Endometrium (tissue), 2 donors: ENCODE data around the gene EIF1AD.
"Not testable (repeated sequence)": the region's sequence is repeated elsewhere in the genome, so short reads cannot be mapped to it uniquely, and the experiment has no call there.

Experiments
- FAIRE-seq: peaks from 2 replicates; lab custom pipeline; 2012; peaks lifted over from hg19 to GRCh38; lab: Jason Lieb, UNC
- donor health status: control.
- donor health status: control.

EIF1AD gene

DNA sequence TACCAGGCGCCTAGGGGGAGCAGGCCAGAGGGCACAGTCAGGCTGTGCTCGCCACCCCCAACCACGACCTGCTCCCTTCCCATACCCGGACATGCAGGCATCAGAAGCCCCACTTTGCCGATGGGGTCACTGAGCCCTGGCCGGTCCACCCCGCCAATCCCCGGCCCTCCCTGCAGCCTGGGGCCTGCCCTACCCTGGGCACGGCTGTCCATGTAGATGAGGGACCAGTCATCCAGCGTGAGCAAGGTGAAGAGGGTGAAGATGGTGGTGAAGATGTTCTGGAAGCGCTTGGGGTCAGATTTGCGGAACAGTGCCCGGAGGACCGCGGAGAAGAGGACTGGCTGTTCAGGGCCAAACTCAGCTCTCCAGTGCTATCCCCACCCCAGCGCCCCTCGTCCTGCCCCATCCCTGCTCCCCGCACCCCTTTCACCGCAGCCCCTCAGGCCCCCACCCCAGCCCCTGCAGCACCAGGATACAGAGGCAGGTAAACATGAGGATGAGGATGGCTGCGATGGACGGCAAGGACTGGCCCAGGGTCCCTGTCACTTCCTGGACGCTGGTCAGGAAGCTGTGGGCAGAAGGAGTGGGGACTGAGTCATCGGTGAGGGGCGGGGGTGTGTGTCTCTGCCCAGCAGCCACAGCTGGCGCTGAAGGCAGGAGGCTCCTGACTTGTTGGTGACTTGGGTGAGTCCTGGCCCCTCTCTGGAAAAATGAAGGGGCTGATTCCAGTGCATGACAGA is 18.8 kb upstream of the EIF1AD start:
- FAIRE-seq, result no peak

DNA sequence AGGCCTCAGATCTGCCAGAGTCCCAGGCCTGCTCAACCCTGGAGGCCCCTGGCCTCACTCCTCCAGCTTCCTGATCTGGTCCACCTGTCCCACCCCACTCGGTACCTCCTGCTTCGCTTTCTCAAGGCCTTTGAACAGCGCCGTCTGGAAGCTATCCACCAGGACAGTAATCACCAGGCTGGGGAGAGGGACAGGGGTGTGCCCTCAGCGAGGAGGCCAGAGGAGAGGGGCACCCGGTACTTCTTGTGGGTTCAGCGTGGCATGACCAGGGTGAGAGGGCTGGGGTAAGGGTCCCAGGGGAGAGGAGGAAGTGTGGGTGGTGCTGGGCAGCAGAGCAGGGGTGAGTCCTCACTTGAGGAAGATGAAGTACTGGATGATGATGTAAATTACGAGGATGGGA is 18.3 kb upstream of the EIF1AD start:
- FAIRE-seq, result no peak

DNA sequence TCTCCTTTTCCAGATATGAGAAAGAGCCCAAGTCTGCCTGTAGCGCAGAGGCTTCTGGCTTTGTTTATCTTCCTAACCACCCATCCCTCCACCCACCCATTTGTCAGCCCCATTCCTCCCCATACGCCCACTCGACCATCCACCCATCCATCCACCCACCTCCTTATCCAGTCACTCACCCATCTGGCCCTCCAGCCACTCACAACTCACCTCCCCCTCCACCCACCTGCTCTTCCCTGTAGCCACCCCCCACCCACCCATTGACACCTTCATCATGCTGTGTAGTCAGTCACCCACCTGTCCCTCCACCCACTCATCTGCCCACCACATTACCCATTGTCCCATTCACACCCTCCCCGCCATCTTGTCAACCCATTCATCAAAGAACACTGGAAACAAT is 15.4 kb upstream of the EIF1AD start:
- no peak for FAIRE-seq

DNA sequence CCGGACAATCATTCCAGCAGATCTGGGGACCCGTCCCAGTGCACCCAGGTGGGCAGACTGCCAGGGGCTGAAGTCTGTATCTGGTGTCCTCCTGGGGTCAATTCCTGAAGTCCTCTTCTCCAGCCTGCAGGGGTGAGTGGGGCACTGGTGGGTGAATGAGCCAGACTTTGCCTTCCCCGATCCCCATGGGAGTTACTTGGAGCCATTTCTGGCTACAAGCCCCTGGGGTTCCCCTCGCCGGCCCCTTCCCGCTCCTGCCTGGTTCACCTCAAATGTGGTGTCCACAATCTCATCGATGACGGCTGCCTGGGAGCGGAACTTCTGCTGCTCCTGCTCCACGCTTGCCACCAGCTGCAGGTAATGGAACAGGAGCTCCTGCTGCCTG is 14.8 kb upstream of the EIF1AD start:
- no peak for FAIRE-seq

DNA sequence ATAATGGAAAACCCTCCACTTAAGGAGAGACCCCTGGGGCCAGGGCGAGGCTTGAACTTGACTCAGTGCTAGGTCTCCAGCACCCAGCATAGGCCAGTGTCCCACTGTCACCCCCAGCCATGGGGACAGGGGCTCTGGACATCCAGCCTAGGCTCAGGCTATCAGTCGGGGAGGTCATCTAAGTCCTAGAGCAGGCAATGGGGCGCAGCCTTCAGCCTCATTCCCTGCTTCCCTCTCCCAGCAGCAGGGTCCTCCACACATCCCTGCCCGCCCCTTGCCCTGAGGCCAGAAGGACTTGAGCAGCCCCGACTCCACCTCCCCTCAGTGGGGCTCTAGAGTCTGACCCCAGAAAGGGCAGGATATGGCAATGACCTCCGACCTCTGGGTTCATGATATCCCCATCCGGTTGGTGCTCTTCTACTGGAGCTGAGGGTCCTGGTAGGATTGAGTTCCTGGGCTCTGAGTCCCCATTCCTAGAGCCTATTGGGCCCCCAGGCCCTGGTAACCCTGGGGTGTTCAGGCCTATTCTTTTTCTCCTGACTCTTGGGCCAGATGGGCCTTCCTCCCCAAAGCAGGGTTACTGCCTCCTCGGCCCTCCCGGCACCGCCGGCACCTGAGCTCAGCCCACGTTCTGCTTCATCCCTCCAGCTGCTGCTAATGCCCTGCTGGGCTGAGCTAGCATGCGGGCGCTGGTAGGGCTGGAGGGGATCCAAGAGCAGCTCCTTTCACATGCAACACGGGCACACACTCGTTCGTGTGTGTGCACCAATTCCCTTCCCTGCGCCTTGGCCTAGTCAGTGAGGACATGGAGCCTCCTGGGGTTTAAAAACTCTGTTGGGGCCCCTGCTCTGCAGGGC is 14.2 kb upstream of the EIF1AD start:
- FAIRE-seq, result no peak

DNA sequence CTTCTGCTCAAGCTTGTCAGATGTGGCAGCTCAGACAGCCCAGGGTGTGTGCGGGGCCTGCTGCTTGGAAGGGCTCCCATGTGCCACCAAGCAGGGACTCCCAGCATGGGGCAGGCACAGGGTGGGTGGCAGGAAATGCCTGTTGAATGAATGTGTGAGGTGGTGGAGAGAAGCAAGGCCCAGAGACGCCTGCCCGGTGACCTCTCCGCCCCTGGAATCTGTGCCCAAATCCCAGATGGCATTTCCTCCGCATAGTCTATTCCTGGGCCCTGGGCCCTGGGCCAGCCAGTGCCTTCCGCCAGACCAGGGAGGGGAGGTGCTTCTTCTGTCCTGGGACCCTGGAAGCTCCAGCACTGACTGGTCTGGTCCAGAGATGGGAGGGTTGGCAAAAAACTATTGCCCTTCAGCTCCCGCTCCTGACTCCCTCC is 13.5 kb upstream of the EIF1AD start:
- FAIRE-seq, result no peak

DNA sequence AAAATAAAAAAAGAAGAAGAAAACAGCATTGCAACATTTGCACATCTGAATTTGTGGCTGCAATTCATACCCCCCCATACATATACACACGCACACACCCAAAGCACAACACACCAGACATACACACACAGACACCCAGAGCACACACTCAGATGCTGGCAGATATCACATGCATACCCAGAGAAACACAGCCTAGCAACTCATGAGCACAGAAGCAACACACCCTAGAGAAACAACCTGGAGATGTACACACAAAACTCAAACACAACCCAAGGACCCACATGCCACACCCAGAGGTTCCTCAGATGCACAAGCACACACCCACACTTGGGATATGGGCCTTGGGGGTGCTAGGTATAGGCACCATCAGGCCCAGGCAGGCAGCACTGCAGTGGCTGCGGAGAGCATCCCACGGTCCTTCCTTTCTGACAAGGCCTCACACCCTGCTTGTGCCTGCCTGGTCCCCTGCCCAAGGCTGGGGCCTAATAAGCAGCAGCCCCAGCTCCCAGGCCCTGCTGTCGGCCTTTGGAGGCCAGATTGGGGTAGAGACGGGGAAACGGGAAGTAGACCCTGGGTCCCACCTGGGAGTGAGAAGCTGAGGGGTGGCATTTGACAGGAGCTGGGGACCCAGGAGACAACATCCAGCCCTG is 13.0 kb upstream of the EIF1AD start:
- no peak for FAIRE-seq

DNA sequence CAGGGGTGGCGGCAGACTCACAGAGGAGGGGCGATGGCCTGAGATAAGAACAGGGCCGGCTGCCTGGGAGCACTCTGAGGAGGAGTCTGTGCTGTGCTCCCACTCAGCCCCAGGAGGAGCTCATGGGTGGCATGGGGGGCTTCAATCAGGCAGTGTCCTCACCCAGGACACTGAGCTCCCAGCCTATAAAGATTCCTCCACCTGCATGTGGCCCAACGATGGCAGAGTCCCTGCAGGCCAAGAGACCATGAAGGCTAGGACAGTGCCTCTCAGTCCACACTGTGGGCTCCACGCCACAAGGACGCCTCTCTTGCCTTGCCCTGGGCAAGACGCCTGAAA is 11.8 kb upstream of the EIF1AD start:
- FAIRE-seq, result no peak

DNA sequence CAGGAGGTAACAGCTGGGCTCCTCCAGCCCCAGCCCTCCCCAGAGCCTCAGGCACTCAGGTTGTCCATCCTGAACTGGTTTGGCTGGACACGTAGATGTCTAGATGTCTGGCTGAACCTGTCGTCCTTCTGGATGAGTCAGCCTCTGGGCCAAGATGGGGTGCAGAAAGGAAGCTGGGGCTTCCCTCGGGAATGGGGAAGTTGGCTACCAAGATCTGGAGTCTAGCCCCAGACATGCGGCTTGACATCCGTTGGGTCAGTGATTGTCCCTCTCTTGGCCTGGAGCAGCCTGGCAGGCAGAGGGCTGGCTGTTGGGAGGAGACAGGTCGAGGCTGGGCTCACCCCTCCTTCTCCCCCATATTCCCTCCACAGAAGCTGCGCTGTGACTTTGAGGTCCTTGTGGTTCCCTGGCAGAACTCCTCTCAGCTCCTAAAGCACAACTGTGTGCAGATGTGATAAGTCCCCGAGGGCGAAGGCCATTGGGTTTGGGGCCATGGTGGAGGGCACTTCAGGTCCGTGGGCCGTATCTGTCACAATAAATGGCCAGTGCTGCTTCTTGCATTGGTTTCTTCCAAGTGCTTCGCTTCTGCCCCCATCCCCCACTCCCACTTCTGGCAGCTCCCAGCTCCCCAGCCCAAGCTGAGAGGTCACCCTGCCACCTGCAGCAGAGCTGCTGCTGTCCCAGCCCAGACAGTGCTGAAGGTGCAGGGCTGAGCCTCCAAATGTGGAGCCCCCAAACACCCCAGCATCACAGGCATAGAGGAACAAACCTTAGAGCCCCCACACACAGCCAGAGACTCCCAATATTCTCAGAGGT is 11.2 kb upstream of the EIF1AD start:
- no peak for FAIRE-seq

DNA sequence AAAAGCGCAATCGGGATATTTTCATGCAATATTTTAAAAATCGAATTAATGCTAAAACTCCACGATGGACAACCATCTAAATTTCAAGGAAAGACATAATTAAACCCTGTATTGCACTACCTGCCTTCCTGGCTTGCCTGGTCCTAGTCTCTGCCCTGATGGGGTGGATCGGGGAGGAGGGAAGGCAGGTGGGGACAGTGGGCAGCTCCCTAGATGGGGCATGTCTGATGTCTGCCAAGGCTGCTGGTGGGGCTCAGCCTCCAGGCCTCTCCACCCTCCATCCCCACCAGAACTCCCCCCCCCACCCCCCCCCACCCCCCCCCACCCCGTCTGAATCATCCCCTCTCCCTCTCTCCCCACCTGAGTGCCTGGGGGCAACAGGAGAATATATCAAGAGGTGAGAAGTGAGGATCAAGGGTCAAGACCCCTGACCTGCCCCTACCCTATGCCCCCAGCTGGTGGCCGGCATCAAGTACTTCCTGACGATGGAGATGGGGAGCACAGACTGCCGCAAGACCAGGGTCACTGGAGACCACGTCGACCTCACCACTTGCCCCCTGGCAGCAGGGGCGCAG is 10.5 kb upstream of the EIF1AD start:
- no peak for FAIRE-seq

DNA sequence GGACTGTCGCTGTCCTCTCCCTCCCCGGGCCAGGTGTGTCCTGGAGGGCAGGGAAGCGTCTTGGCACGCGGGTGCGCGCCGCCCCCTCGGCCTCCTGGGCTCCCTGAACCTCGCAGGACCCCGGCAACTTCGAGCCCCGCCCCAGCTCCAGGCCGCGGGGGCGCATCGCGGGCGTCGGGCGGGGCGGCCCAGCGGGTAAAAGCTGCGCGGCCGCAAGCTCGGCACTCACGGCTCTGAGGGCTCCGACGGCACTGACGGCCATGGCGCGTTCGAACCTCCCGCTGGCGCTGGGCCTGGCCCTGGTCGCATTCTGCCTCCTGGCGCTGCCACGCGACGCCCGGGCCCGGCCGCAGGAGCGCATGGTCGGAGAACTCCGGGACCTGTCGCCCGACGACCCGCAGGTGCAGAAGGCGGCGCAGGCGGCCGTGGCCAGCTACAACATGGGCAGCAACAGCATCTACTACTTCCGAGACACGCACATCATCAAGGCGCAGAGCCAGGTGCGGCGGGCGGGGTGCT is 9.9 kb upstream of the EIF1AD start, which contains the start of gene CST6:
CST6 (plus strand) TSS at position 224 of the 519 bp plus-strand sequence; CDS start at position 261, 37 bp downstream.
- no peak for FAIRE-seq

DNA sequence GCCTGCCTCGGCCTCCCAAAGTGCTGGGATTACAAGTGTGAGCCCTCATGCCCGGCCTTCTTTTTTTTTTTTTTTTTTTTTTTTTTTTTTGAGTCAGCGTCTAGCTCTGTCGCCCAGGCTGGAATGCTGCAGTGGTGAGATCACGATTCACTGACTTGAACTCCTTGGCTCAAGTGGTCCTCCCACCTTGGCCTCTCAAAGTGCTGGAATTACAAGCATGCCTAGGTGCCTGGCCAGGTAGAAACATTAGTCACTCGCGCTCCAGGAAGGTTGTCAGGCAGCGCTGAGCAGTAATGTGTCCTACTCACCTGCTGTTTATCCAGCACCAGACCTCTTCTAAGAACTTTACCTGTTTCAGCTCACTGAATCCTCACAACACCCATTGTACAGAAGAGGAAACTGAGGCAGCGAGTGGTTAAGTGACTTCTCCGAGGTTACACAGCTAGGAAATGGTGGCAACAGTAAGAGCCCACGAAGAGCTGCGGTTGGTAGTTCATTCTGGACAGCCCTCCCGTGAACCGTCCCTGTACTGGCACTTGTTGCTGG is 9.4 kb upstream of the EIF1AD start:
- FAIRE-seq, result no peak

DNA sequence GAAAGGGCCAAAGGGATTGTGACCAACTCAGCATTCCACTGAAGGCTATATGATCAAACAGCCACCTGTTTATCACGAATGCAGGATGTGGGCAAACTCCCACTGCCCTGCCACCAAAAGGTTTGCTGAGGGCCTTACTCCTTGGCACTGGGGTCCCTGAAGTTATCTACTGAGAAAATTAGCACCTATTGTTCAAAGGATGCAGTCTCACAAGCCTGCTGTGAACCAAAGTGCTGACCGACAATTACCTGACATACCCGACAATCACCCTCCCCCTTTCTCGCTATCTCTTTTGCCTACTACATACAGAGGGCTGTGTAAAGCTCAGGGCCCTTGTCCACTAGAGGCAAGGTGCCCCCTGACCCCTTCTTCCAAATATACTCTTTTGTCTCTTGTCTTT is 8.1 kb upstream of the EIF1AD start:
- FAIRE-seq, result not testable (repeated sequence)

DNA sequence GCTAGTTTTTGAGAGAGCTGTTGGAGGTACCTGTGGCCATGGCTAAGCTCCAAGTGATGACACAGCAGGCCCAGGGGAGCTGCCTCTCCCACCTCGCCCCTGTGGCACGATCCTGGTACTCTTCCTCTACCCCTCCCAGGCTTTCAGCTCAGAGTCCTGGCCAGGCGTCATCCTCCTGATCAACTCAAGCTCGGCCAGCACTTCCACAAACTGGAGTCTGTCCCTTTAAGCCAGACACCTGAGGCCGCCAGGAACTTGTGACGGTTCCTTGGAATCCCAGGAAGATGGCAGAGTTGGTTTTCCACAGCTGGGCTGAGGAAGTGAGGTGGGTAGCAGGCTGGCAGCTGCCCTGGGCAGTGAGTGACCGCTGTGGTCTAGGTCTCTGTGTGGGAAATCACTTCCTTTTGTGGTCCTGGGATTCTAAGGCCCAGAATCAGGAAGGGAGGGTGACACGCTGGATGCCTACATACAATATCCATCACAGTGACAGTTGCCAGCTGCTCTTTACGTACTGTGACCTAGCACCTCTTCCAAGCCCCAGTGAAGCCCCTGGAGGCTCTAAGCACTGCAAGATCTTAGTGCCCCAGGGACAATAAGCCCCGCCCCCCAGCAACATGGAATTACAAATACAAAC is 6.6 kb upstream of the EIF1AD start:
- no peak for FAIRE-seq

DNA sequence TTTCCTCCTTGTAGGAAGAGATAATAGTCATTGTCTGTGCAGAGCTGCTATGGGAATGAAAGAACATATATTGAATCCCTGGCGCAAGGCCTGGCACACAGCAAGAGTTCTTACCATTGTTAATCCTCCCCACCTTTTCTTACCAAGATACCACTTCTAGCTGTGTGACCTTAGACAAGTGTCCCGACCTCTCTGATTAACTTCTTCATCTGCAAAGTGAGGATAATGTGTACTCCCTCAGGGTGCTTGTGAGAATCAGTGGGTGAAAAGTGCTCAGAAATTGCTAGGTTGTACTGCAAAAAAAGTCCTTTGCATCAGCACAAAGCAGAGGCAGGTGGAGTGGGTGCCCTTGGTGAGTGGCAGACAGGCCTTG is 6.1 kb upstream of the EIF1AD start:
- FAIRE-seq, result no peak

DNA sequence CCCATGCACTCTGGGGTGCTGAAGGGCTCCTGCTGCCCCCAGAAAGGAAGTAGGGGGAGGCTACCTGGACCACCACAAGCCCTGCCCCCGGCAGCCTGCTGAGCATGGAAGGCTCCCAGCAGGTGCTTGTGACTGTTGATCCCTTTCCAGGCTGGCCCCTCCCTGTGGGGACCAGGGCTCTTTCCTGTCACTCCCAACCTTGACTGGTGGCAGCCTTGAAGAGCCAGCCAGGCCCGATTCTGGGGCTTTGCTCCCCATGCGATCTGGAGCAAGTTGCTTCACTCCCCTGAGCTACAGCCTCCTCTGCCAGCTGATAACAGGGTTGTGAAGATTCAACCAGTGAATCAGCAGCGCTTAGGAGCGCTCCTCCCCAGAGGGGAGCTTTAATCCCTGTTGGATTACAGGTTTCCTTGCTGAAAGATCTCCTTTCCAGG is 5.3 kb upstream of the EIF1AD start:
- no peak for FAIRE-seq

DNA sequence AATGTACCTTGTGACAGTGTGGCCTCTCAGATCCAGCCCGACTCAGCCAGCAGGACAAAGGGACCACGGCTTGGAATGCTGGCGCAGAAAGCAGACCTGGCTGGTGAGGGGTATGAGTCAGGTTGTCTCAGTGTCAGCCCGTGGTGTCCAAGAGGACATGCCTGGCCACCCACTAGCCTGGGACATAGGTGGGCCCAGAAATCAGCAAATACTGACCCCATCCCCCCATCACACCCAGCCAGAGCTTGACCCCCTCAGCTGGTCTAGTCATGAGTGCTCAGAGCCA is 4.9 kb upstream of the EIF1AD start:
- no peak for FAIRE-seq

DNA sequence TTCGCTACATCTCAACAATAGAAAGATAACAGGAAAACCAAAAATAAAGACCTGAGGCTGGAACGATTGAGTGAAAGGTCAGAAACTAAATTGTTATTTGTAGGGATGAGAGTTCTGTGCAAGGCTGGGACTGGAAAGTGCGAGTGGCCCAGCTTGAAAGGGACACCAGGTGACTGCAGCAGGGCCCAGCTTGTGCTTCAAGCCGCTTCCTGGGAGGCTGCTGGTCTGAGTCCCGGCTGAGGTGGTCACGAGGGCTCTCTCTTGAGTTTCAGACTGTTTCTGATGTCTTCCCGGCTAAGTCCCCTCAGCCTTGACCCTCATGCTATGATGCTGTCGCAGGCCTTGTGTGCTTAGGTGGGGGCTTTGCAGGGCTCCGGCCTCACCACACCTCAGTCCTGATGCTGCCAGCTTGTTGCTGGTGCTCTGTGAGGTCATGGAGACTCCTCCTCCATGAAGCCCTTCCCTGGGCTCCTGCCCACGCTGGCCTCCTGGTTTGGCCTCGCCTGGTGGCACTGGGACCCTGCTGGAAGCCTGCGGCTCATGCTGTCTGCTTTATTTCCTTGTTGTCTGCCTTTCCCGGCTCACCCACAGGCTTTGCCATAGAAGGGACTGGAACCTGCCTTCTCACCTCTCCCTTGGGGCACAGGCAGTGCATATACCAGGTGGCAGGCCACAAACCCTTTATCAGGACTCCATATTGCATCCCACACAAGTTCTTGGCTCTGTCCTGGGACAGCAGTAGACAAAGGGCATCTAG is 4.4 kb upstream of the EIF1AD start:
- no peak for FAIRE-seq

DNA sequence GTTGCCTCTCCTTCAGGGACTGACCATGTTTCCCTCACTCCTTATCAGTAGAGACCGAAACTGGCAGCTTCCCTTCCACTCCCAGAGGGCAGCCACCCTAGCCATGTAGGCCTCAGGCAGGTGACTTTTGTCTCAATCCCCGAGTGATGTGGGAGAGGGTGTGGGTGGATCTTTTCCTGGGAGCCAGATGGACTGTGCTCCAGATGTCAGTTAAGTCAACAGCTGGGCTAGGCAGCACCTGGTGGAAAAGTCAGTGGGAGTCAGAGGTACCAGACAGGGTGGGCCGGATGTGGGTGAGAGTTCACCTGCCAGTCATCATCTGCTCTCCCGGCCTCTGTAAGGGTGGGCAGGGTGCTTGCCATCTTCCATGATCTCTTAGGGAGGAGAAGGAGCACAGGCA is 2.2 kb upstream of the EIF1AD start:
- no peak for FAIRE-seq

DNA sequence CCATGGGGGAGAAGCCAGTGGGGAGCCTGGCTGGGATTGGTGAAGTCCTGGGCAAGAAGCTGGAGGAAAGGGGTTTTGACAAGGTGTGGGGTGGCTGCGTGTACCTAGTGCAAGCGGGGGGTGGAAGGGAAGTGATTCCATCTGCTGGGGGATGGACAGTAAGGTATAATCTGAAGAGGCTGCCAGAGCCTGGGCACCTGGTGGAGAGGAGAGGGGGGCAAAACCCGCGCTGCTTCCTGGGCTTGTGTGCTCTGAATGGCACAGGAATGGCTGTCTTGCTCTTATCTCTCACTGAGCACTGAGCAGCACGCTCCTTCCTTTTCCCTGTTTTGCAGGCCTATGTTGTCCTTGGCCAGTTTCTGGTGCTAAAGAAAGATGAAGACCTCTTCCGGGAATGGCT is 1.3 kb upstream of the EIF1AD start:
- FAIRE-seq, result no peak
